Smooth muscle cell (in vitro differentiated cells): ENCODE measurements around the gene MINDY4. TPM values are rescaled to one million over a fixed set of nuclear protein-coding genes. Genes with fewer than 3 reads are reported as not detected.

ENCODE experiments used
- DNase-seq: peaks from one replicate; lab custom pipeline; 2025; ENCODE audit not compliant: unreplicated experiment; lab: John Stamatoyannopoulos, UW
- H2AFZ ChIP-seq: fragments of 200-600 bp; sonication (generic); 2 replicates; pipeline ENCODE4 v1.6.0; 2016; ENCODE audit warnings: antibody characterized with exemption, low read depth, mild to moderate bottlenecking
- H3F3A ChIP-seq: fragments of 200-600 bp; sonication (generic); 2 replicates; pipeline ENCODE4 v1.6.0; 2017; ENCODE audit warnings: antibody characterized with exemption, low read depth
- H3K27ac ChIP-seq: fragments of 200-600 bp; sonication (generic); 2 replicates; pipeline ENCODE4 v1.5.1; 2016; ENCODE audit warnings: low read depth, mild to moderate bottlenecking
- H3K27me3 ChIP-seq: fragments of 200-600 bp; sonication (generic); 2 replicates; pipeline ENCODE4 v1.6.1; 2016; ENCODE audit warnings: low read depth, mild to moderate bottlenecking
- H3K36me3 ChIP-seq: fragments of 200-600 bp; sonication (generic); 2 replicates; pipeline ENCODE4 v1.5.1; 2016; ENCODE audit warnings: low read depth
- H3K4me1 ChIP-seq: fragments of 200-600 bp; sonication (generic); 2 replicates; pipeline ENCODE4 v1.5.1; 2016; ENCODE audit warnings: low read depth
- H3K4me2 ChIP-seq: fragments of 200-600 bp; sonication (generic); 2 replicates; pipeline ENCODE4 v1.6.0; 2016; ENCODE audit warnings: mild to moderate bottlenecking
- H3K4me3 ChIP-seq: fragments of 200-600 bp; sonication (generic); 2 replicates; pipeline ENCODE4 v1.5.1; 2016; ENCODE audit warnings: mild to moderate bottlenecking
- H3K79me2 ChIP-seq: fragments of 200-600 bp; sonication (generic); 2 replicates; pipeline ENCODE4 v1.6.0; 2016; ENCODE audit warnings: low read depth, mild to moderate bottlenecking
- H3K9ac ChIP-seq: fragments of 200-600 bp; sonication (generic); 2 replicates; pipeline ENCODE4 v1.6.0; 2016; ENCODE audit warnings: low read depth
- H3K9me3 ChIP-seq: fragments of 200-600 bp; sonication (generic); replicated peaks from 2 replicates; pipeline ENCODE4 v1.5.1; 2016; ENCODE audit warnings: low read depth
- H4K20me1 ChIP-seq: fragments of 200-600 bp; sonication (generic); 2 replicates; pipeline ENCODE4 v1.6.0; 2016; ENCODE audit warnings: low read depth
- CTCF ChIP-seq: fragments of 200-600 bp; sonication (generic); IDR thresholded peaks from 2 replicates; pipeline ENCODE4 v1.5.1; 2017; ENCODE audit warnings: borderline replicate concordance, mild to moderate bottlenecking, antibody characterized with exemption; ENCODE audit not compliant: insufficient read depth, poor library complexity, severe bottlenecking
- WGBS: methylation state at CpG from one replicate; pipeline ENCODE4 v1.1.7; 2016; ENCODE audit warnings: low lambda C conversion rate; 5-methylcytosine and 5-hydroxymethylcytosine counted together
- polyA plus RNA-seq: library from polyadenylated mRNA; unstranded; fragments of >200 nt; fragmentation: Nextera tagmentation; extraction: Ambion mirVana; gene quantifications from 2 replicates; pipeline ENCODE4 v1.2.1, GENCODE V29; 2016
- total RNA-seq: library from RNA; depleted of rRNA; stranded (reverse); fragments of >200 nt; gene quantifications from 2 replicates; pipeline ENCODE4 v1.2.3, GENCODE V29; 2014

Gene MINDY4
- total and polyA plus RNA-seq, 2 experiments from 2014 or later, result 4.9 to 5.3 TPM

GRCh38 chr7:30869794-30870611, 98.8 kb downstream of the MINDY4 start:
- TF ChIP-seq CTCF, result no peak
- Histone ChIP-seq H3K79me2 (no peaks in the 10 kb centered on the region), H3K9ac (no peak overlapping the region), H3K36me3 (no peaks in the 10 kb centered on the region), H3K27ac (peak overlapping the region; percentile 20), H3K27me3 (no peaks in the 10 kb centered on the region), H3K4me3 (no peak overlapping the region), H3F3A (no peaks in the 10 kb centered on the region), H3K9me3 (no peaks in the 10 kb centered on the region), H3K4me1 (no peaks in the 10 kb centered on the region), H2AFZ (no peak overlapping the region), H3K4me2 (peak overlapping the region; percentile 15), H4K20me1 (no peaks in the 10 kb centered on the region)
- 65% methylated on average over 13 of the region's 13 CpGs for WGBS
- no peak for DNase-seq

- Histone ChIP-seq H3K36me3 (no peaks in the 10 kb centered on the region), H2AFZ (no peak overlapping the region), H3K79me2 (no peaks in the 10 kb centered on the region), H3K4me1 (no peaks in the 10 kb centered on the region), H3F3A (no peaks in the 10 kb centered on the region), H3K4me2 (no peak overlapping the region), H4K20me1 (no peaks in the 10 kb centered on the region), H3K9me3 (no peaks in the 10 kb centered on the region), H3K27ac (peak overlapping the region; percentile 20), H3K4me3 (no peak overlapping the region), H3K27me3 (no peaks in the 10 kb centered on the region), H3K9ac (no peak overlapping the region)
- no peak for TF ChIP-seq CTCF
- DNase-seq, result no peak
- WGBS, result 77% methylated on average over 10 of the region's 10 CpGs
Observed at GRCh38 chr7:30870821-30871518, 99.8 kb downstream of the MINDY4 start.

- Histone ChIP-seq H3K36me3 (no peaks in the 10 kb centered on the region), H3K4me1 (no peaks in the 10 kb centered on the region), H2AFZ (no peak overlapping the region), H3K4me3 (no peak overlapping the region), H3K9ac (no peak overlapping the region), H3K4me2 (no peak overlapping the region), H3K27ac (no peak overlapping the region), H3K27me3 (no peaks in the 10 kb centered on the region), H3K79me2 (no peaks in the 10 kb centered on the region), H4K20me1 (no peaks in the 10 kb centered on the region), H3F3A (no peaks in the 10 kb centered on the region), H3K9me3 (no peaks in the 10 kb centered on the region)
- no peak for TF ChIP-seq CTCF
- DNase-seq, result no peak
- WGBS, result 96% methylated on average over 5 of the region's 5 CpGs
Observed at GRCh38 chr7:30871655-30872054, 100.4 kb downstream of the MINDY4 start.
